Neural cell (in vitro differentiated cells): ENCODE data around the gene IFT74.

ENCODE experiments used
- CTCF ChIP-seq: fragments of 450-650 bp; IDR thresholded peaks from 2 replicates; pipeline ENCODE4 v1.5.1; 2014; ENCODE audit warnings: antibody characterized with exemption, mild to moderate bottlenecking, moderate library complexity; ENCODE audit not compliant: poor library complexity, severe bottlenecking
- EZH2 ChIP-seq: fragments of 200-600, 300-800 bp; shearing (Covaris generic), sonication (generic); IDR thresholded peaks from 2 replicates; pipeline ENCODE4 v1.6.1; 2014; ENCODE audit warnings: antibody characterized with exemption, low read length, borderline replicate concordance, mild to moderate bottlenecking; ENCODE audit not compliant: insufficient read depth, poor library complexity, severe bottlenecking
- MXI1 ChIP-seq: fragments of 450-650 bp; conservative IDR thresholded peaks from 2 replicates; pipeline ENCODE4 v1.6.1; 2014; ENCODE audit warnings: antibody characterized with exemption, mild to moderate bottlenecking; ENCODE audit not compliant: poor library complexity, severe bottlenecking
- POLR2AphosphoS5 ChIP-seq: IDR thresholded peaks from 2 replicates; pipeline ENCODE4 v1.6.1; 2012
- RAD21 ChIP-seq: fragments of 450-650 bp; conservative IDR thresholded peaks from 2 replicates; pipeline ENCODE4 v1.6.1; 2014; ENCODE audit warnings: antibody characterized with exemption, mild to moderate bottlenecking, moderate library complexity
- TAF1 ChIP-seq: IDR thresholded peaks from 2 replicates; pipeline ENCODE4 v1.6.1; 2012; ENCODE audit warnings: low read depth

- TF ChIP-seq CTCF = no peak
- TF ChIP-seq TAF1 = no peak
- no peak for TF ChIP-seq POLR2AphosphoS5
- TF ChIP-seq MXI1 = no peak
- no peak for TF ChIP-seq EZH2
- TF ChIP-seq RAD21 = no peak
These were observed 130.8 kb downstream of the IFT74 start for GRCh38 chr9:27086818-27087680.
